ENCODE data around the gene KCNG4. TPM values are rescaled to one million over a fixed set of nuclear protein-coding genes. Genes with fewer than 3 reads are reported as not detected.

The KCNG4 gene
- polyA plus RNA-seq, 12 donors = 0.04 to 0.10 (median 0.05) TPM; not detected in 5

GRCh38 chr16:84262939-84263338 is 23.1 kb upstream of the KCNG4 start:
- DNase-seq = no peak

- DNase-seq = no peak
Observed at GRCh38 chr16:84262031-84262430, 22.2 kb upstream of the KCNG4 start.

- no peak for DNase-seq
Observed at GRCh38 chr16:84260766-84261554, 21.1 kb upstream of the KCNG4 start.

- no peak for DNase-seq
Observed at GRCh38 chr16:84259691-84260090, 19.9 kb upstream of the KCNG4 start.

GRCh38 chr16:84258266-84258665 is 18.5 kb upstream of the KCNG4 start:
- DNase-seq = no peak

GRCh38 chr16:84255050-84255810 is 15.4 kb upstream of the KCNG4 start:
- DNase-seq = no peak

- no peak for DNase-seq
Observed at GRCh38 chr16:84254062-84254461, 14.2 kb upstream of the KCNG4 start.

- no peak for DNase-seq
Observed at GRCh38 chr16:84253173-84253572, 13.4 kb upstream of the KCNG4 start.

- DNase-seq = no peak
Observed at GRCh38 chr16:84252184-84252583, 12.4 kb upstream of the KCNG4 start.

GRCh38 chr16:84247844-84248243 is 8.0 kb upstream of the KCNG4 start:
- no peak for DNase-seq

- DNase-seq = no peak
Observed at GRCh38 chr16:84247331-84247730, 7.5 kb upstream of the KCNG4 start.

GRCh38 chr16:84246679-84247077 is 6.9 kb upstream of the KCNG4 start:
- DNase-seq = no peak

- DNase-seq = no peak
Observed at GRCh38 chr16:84245956-84246678, 6.3 kb upstream of the KCNG4 start.

- no peak for DNase-seq
Observed at GRCh38 chr16:84244728-84245127, 4.9 kb upstream of the KCNG4 start.

GRCh38 chr16:84243732-84244131 is 3.9 kb upstream of the KCNG4 start:
- no peak for DNase-seq

- no peak for DNase-seq
Observed at GRCh38 chr16:84242839-84243238, 3.0 kb upstream of the KCNG4 start.

GRCh38 chr16:84241778-84242177 is 2.0 kb upstream of the KCNG4 start:
- no peak for DNase-seq

GRCh38 chr16:84240455-84240854 is 643 bp upstream of the KCNG4 start:
- no peak for DNase-seq

GRCh38 chr16:84239141-84239769 is 557 bp downstream of the KCNG4 start:
- peak; percentile 13 for DNase-seq

- DNase-seq = no peak
Observed at GRCh38 chr16:84237994-84238750, 1.6 kb downstream of the KCNG4 start.

- DNase-seq = no peak
Observed at GRCh38 chr16:84236671-84237070, 3.1 kb downstream of the KCNG4 start.

Data from muscle of arm (tissue), 12 donors.